H1 (cell line): ENCODE data around the gene AGBL4. TPM values are rescaled to one million over a fixed set of nuclear protein-coding genes. Genes with fewer than 3 reads are reported as not detected.

Source experiments
- CTCF ChIA-PET: fragments of 300-600 bp; sonication (Branson Sonifier 250); formaldehyde crosslinking; loops from one replicate; lab custom pipeline; 2021; ENCODE audit not compliant: partially characterized antibody; lab: Charles Lee
- POLR2A ChIA-PET: fragments of 300-600 bp; sonication (Branson Sonifier 250); formaldehyde crosslinking; loops from one replicate; lab custom pipeline; 2021; ENCODE audit warnings: inconsistent platforms; ENCODE audit not compliant: partially characterized antibody; lab: Charles Lee
- DNase-seq, 2 experiments: peaks; one replicate each; pipeline versions ENCODE4 v3.0.0 to v3.0.0-alpha.2; 2010 to 2022; ENCODE audit warnings: low spot score in 2 of 2, low read depth in 1 of 2, mixed read lengths in 1 of 2
- FAIRE-seq: peaks from 2 replicates; lab custom pipeline; 2011; peaks lifted over from hg19 to GRCh38; lab: Jason Lieb, UNC
- H2AFZ ChIP-seq: 2 replicates; pipeline ENCODE4 v1.8.1; 2012; ENCODE audit warnings: low read length, inconsistent platforms
- H2AK5ac ChIP-seq: 2 replicates; pipeline ENCODE4 v1.6.1; 2013; ENCODE audit warnings: low read depth, low read length
- H2BK120ac ChIP-seq: replicated peaks from 2 replicates; pipeline ENCODE3; 2013; ENCODE audit warnings: low read depth, low read length, inconsistent platforms
- H2BK12ac ChIP-seq: 2 replicates; pipeline ENCODE4 v1.6.1; 2013; ENCODE audit warnings: low read depth, low read length
- H2BK15ac ChIP-seq: 2 replicates; pipeline ENCODE4 v1.6.1; 2013; ENCODE audit warnings: low read length
- H2BK20ac ChIP-seq: 2 replicates; pipeline ENCODE4 v1.6.1; 2013; ENCODE audit warnings: low read length
- H2BK5ac ChIP-seq: 2 replicates; pipeline ENCODE4 v1.6.1; 2013; ENCODE audit warnings: low read depth, low read length
- H3K14ac ChIP-seq: 2 replicates; pipeline ENCODE4 v1.6.1; 2013; ENCODE audit warnings: inconsistent platforms; ENCODE audit not compliant: insufficient read length
- H3K18ac ChIP-seq: 2 replicates; pipeline ENCODE4 v1.6.1; 2013; ENCODE audit warnings: low read length; ENCODE audit errors: extremely low read depth
- H3K23ac ChIP-seq: 2 replicates; pipeline ENCODE4 v1.6.1; 2013; ENCODE audit warnings: inconsistent platforms; ENCODE audit not compliant: insufficient read length
- H3K23me2 ChIP-seq: 2 replicates; pipeline ENCODE4 v1.6.1; 2013; ENCODE audit warnings: low read depth, low read length
- H3K27ac ChIP-seq: 2 replicates; pipeline ENCODE4 v1.6.1; 2011; ENCODE audit warnings: low read depth, low read length, inconsistent platforms
- H3K27me3 ChIP-seq, 4 experiments: replicated peaks in 1 of 4; 1 replicate in 1 of 4; 2 replicates in 3 of 4; pipeline versions ENCODE4 v1.6.1 to v1.8.1; 2011 to 2013; ENCODE audit warnings: low read length in 3 of 4, mild to moderate bottlenecking in 3 of 4, inconsistent platforms in 2 of 4, mixed read lengths in 2 of 4, moderate library complexity in 1 of 4; ENCODE audit not compliant: control insufficient read depth in 3 of 4, insufficient read depth in 3 of 4; ENCODE audit errors: extremely low read depth in 1 of 4
- H3K36me3 ChIP-seq, 4 experiments: 2 replicates each; pipeline versions ENCODE4 v1.6.1 to v1.8.1; 2011 to 2013; ENCODE audit warnings: mild to moderate bottlenecking in 4 of 4, low read length in 3 of 4, moderate library complexity in 2 of 4, control low read depth in 1 of 4, inconsistent platforms in 1 of 4; ENCODE audit not compliant: insufficient read depth in 4 of 4, control insufficient read depth in 2 of 4
- H3K4ac ChIP-seq: replicated peaks from 2 replicates; pipeline ENCODE3; 2013; ENCODE audit warnings: low read length, low read depth, mixed read lengths, inconsistent platforms; ENCODE audit not compliant: insufficient read length
- H3K4me1 ChIP-seq, 4 experiments: replicated peaks in 1 of 4; 1 replicate in 1 of 4; 2 replicates in 3 of 4; pipeline versions ENCODE4 v1.6.1 to v1.8.1; 2011 to 2013; ENCODE audit warnings: low read length in 3 of 4, inconsistent platforms in 2 of 4, mixed read lengths in 1 of 4; ENCODE audit not compliant: insufficient read depth in 4 of 4, control insufficient read depth in 3 of 4
- H3K4me2 ChIP-seq, 2 experiments: 2 replicates each; pipeline versions ENCODE4 v1.6.1 to v1.8.1; 2011 to 2013; ENCODE audit warnings: low read depth in 2 of 2, low read length in 2 of 2, control low read depth in 1 of 2, inconsistent platforms in 1 of 2, mild to moderate bottlenecking in 1 of 2; ENCODE audit not compliant: insufficient read depth in 1 of 2
- H3K4me3 ChIP-seq, 4 experiments: fragments of 200-600, 300-600 bp in 1 of 4; sonication (generic), shearing (Covaris generic), sonication (Bioruptor Twin) in 1 of 4; 2 replicates each; pipeline versions ENCODE4 v1.5.1 to v1.8.1; 2011 to 2016; ENCODE audit warnings: low read length in 4 of 4, low read depth in 3 of 4, control low read depth in 2 of 4, inconsistent platforms in 2 of 4, mild to moderate bottlenecking in 2 of 4, mixed read lengths in 1 of 4, moderate library complexity in 1 of 4; ENCODE audit not compliant: insufficient read depth in 2 of 4; ENCODE audit errors: extremely low read depth in 1 of 4
- H3K56ac ChIP-seq: replicated peaks from 2 replicates; pipeline ENCODE3; 2013; ENCODE audit warnings: low read depth, mild to moderate bottlenecking, mixed read lengths, low read length, inconsistent platforms; ENCODE audit not compliant: insufficient read length
- H3K79me1 ChIP-seq: 2 replicates; pipeline ENCODE4 v1.6.1; 2013; ENCODE audit warnings: low read depth, low read length, control low read depth
- H3K79me2 ChIP-seq, 2 experiments: 2 replicates each; pipeline versions ENCODE4 v1.6.1 to v1.8.1; 2012 to 2013; ENCODE audit warnings: low read length in 2 of 2, mild to moderate bottlenecking in 2 of 2, inconsistent platforms in 1 of 2; ENCODE audit not compliant: insufficient read depth in 2 of 2, control insufficient read depth in 1 of 2
- H3K9ac ChIP-seq, 4 experiments: replicated peaks in 1 of 4; 1 replicate in 1 of 4; 2 replicates in 3 of 4; pipeline versions ENCODE4 v1.6.1 to v1.8.1; 2011 to 2013; ENCODE audit warnings: low read depth in 3 of 4, low read length in 3 of 4, control low read depth in 2 of 4, mild to moderate bottlenecking in 2 of 4, moderate library complexity in 2 of 4, inconsistent platforms in 1 of 4; ENCODE audit errors: extremely low read depth in 1 of 4
- H3K9me3 ChIP-seq, 2 experiments: 2 replicates each; pipeline versions ENCODE4 v1.6.1 to v1.8.1; 2012 to 2013; ENCODE audit warnings: mild to moderate bottlenecking in 2 of 2, moderate library complexity in 2 of 2, control low read depth in 1 of 2, inconsistent platforms in 1 of 2, low read depth in 1 of 2, low read length in 1 of 2, mixed read lengths in 1 of 2; ENCODE audit not compliant: insufficient read depth in 2 of 2
- H4K20me1 ChIP-seq, 2 experiments: replicated peaks in 1 of 2; 2 replicates each; pipeline versions ENCODE3 to v1.8.1; 2011 to 2013; ENCODE audit warnings: inconsistent platforms in 2 of 2, low read length in 2 of 2, mild to moderate bottlenecking in 1 of 2; ENCODE audit not compliant: insufficient read depth in 2 of 2, control insufficient read depth in 1 of 2
- H4K5ac ChIP-seq: 2 replicates; pipeline ENCODE4 v1.6.1; 2013; ENCODE audit warnings: low read length, low read depth, mixed read lengths, inconsistent platforms; ENCODE audit not compliant: insufficient read length
- H4K8ac ChIP-seq: 2 replicates; pipeline ENCODE4 v1.8.0; 2013; ENCODE audit warnings: mild to moderate bottlenecking, moderate library complexity, low read length, inconsistent platforms; ENCODE audit not compliant: insufficient read depth; ENCODE audit errors: extremely low read depth
- H4K91ac ChIP-seq: replicated peaks from 2 replicates; pipeline ENCODE3; 2013; ENCODE audit warnings: low read length, mixed read lengths, inconsistent platforms; ENCODE audit not compliant: insufficient read length
- CTCF ChIP-seq, 3 experiments: IDR thresholded peaks; 1 replicate in 2 of 3; 2 replicates in 1 of 3; pipeline versions ENCODE4 v1.5.1 to v1.6.1; 2011; ENCODE audit warnings: low read length in 3 of 3, mild to moderate bottlenecking in 3 of 3, inconsistent platforms in 2 of 3, low read depth in 1 of 3, moderate library complexity in 1 of 3; ENCODE audit not compliant: insufficient read depth in 1 of 3; ENCODE audit errors: control extremely low read depth in 1 of 3
- FOSL1 ChIP-seq: IDR thresholded peaks from 2 replicates; pipeline ENCODE4 v1.6.1; 2011; ENCODE audit warnings: mild to moderate bottlenecking, low read depth, low read length, moderate library complexity; ENCODE audit not compliant: insufficient read depth
- HDAC2 ChIP-seq, 2 experiments: fragments of 300-600 bp in 1 of 2; sonication (generic) in 1 of 2; IDR thresholded peaks; 2 replicates each; pipeline ENCODE4 v1.6.1; 2011 to 2012; ENCODE audit warnings: low read depth in 2 of 2, low read length in 2 of 2, mild to moderate bottlenecking in 2 of 2, moderate library complexity in 2 of 2, borderline replicate concordance in 1 of 2, inconsistent platforms in 1 of 2
- KDM5A ChIP-seq: fragments of 200-600 bp; IDR thresholded peaks from 2 replicates; pipeline ENCODE4 v1.7.1; 2012; ENCODE audit warnings: mild to moderate bottlenecking, low read length, inconsistent platforms, mixed read lengths
- MAX ChIP-seq: IDR thresholded peaks from 2 replicates; pipeline ENCODE4 v1.6.1; 2012; ENCODE audit warnings: inconsistent platforms
- POLR2AphosphoS5 ChIP-seq: IDR thresholded peaks from 2 replicates; pipeline ENCODE4 v1.6.1; 2011; ENCODE audit warnings: low read depth, low read length
- SRF ChIP-seq: IDR thresholded peaks from 2 replicates; pipeline ENCODE4 v1.6.1; 2011; ENCODE audit warnings: mild to moderate bottlenecking, low read depth, low read length, moderate library complexity
- YY1 ChIP-seq: IDR thresholded peaks from 2 replicates; pipeline ENCODE4 v1.6.1; 2011; ENCODE audit warnings: low read depth, mild to moderate bottlenecking, low read length
- WGBS, 2 experiments: shearing (Covaris generic) in 1 of 2; methylation state at CpG; one replicate each; pipeline versions ENCODE4 v1.1.6 to v1.1.7; 2013 to 2015; ENCODE audit warnings: low lambda C conversion rate in 2 of 2, mixed read lengths in 2 of 2, inconsistent platforms in 1 of 2, low coverage in 1 of 2, missing lambda C conversion rate in 1 of 2; ENCODE audit not compliant: insufficient replicate concordance in 2 of 2, insufficient coverage in 1 of 2, insufficient read length in 1 of 2; ENCODE audit errors: extremely low coverage in 1 of 2, missing lambda C conversion rate in 1 of 2; 5-methylcytosine and 5-hydroxymethylcytosine counted together
- polyA plus RNA-seq, 7 experiments: library from polyadenylated mRNA; depleted of rRNA in 3 of 7; stranded (reverse) in 5 of 7; unstranded in 2 of 7; fragments of >200 nt in 5 of 7; fragments of 200-250 nt in 2 of 7; gene quantifications; 1 replicate in 5 of 7; 2 replicates in 1 of 7; 4 replicates in 1 of 7; pipeline versions ENCODE4 v1.2.1 to v1.2.3, GENCODE V29; 2011 to 2013; ENCODE audit warnings: missing spikeins in 2 of 7, mixed read lengths in 2 of 7
- total RNA-seq: library from RNA; stranded (reverse); fragmentation: NEBNext Ultra II Directional; extraction: Animal tissue kit (Norgen Biotek cat#: 25700); gene quantifications from 2 replicates; pipeline ENCODE4 v1.2.1, GENCODE V29; 2021

AGBL4 gene
- total and polyA plus RNA-seq, 2 of the 8 experiments (the other 6 are each of a cell fraction or from before 2014, with no cell fraction given) = 0.41 to 0.45 TPM

- Histone ChIP-seq H4K5ac (no peak overlapping the region), H3K18ac (no peak overlapping the region), H4K91ac (no peak overlapping the region), H2BK120ac (no peak overlapping the region), H2BK20ac (no peak overlapping the region), H3K36me3 (no peaks in the 10 kb centered on the region), H3K4me1 (no peaks in the 10 kb centered on the region), H3K23me2 (no peaks in the 10 kb centered on the region), H3K9me3 (peaks cover 67 to 71% of the 10 kb centered on the region in 2 experiments), H4K8ac (no peak overlapping the region), H3K9ac (no peak overlapping the region), H3K79me1 (no peaks in the 10 kb centered on the region), H2BK15ac (no peak overlapping the region), H3K79me2 (no peaks in the 10 kb centered on the region), H3K14ac (no peak overlapping the region), H2AFZ (no peak overlapping the region), H3K4ac (no peak overlapping the region), H2BK12ac (no peak overlapping the region), H3K23ac (no peak overlapping the region), H3K4me2 (no peak overlapping the region), H4K20me1 (no peaks in the 10 kb centered on the region), H3K27ac (no peak overlapping the region), H3K27me3 (no peaks in the 10 kb centered on the region), H3K56ac (no peak overlapping the region), H2AK5ac (no peak overlapping the region), H3K4me3 (no peak overlapping the region), H2BK5ac (no peak overlapping the region)
- ChIA-PET POLR2A (no interaction called here), CTCF (no interaction called here)
- DNase-seq (no peak), FAIRE-seq (no peak)
- WGBS, 2 experiments = 80% methylated on average over 2 of the region's 2 CpGs; no CpG with 5 or more reads in 1 of the 2 experiments
- TF ChIP-seq YY1 = no peak
- no peak for TF ChIP-seq KDM5A
- TF ChIP-seq MAX = no peak
- no peak for TF ChIP-seq CTCF (IDR thresholded peaks at IDR 0.05; ENCODE audit: control extremely low read depth in 1 of 3, insufficient read depth in 1 of 3, low read depth in 1 of 3, low read length in 3 of 3)
- TF ChIP-seq HDAC2 (IDR thresholded peaks at IDR 0.05; ENCODE audit: borderline replicate concordance in 1 of 2, low read depth in 2 of 2, low read length in 2 of 2) = no peak
- no peak for TF ChIP-seq POLR2AphosphoS5
- no peak for TF ChIP-seq FOSL1
- TF ChIP-seq SRF = no peak
Observed at GRCh38 chr1:49086327-49086726, 937.4 kb downstream of the AGBL4 start.
